HEK293 (cell line): ENCODE results near the gene SENP1.

Source experiments
- CTCF ChIA-PET: fragments of 350-600 bp; formaldehyde crosslinking; extraction: SDS; loops from one replicate; lab custom pipeline; 2021; ENCODE audit warnings: antibody characterized with exemption; lab: Yijun Ruan, JAX
- POLR2A ChIA-PET: fragments of 300-600 bp; formaldehyde crosslinking; extraction: SDS; loops from one replicate; lab custom pipeline; 2020; ENCODE audit warnings: antibody characterized with exemption, inconsistent platforms; lab: Yijun Ruan, JAX
- H3K27ac ChIP-seq: fragments of 200-500 bp; sonication (Bioruptor generic); 2 replicates; pipeline ENCODE4 v1.5.1; 2014; ENCODE audit warnings: low read depth, low read length, control low read depth, inconsistent platforms; ENCODE audit errors: extremely low read depth
- H3K36me3 ChIP-seq, 2 experiments: fragments of 200-500 bp in 1 of 2; sonication (Bioruptor generic) in 1 of 2; 1 replicate in 1 of 2; 2 replicates in 1 of 2; pipeline ENCODE4 v1.5.1; 2014 to 2017; ENCODE audit warnings: inconsistent platforms in 2 of 2, low read length in 2 of 2; ENCODE audit not compliant: control insufficient read depth in 2 of 2, insufficient read depth in 1 of 2
- H3K4me1 ChIP-seq: fragments of 200-500 bp; sonication (Bioruptor generic); 2 replicates; pipeline ENCODE4 v1.5.1; 2014; ENCODE audit warnings: mild to moderate bottlenecking, low read length, inconsistent platforms; ENCODE audit not compliant: control insufficient read depth, insufficient read depth
- H3K4me3 ChIP-seq: 2 replicates; pipeline ENCODE4 v1.5.1; 2011; ENCODE audit warnings: low read depth, mild to moderate bottlenecking, control low read depth, low read length, moderate library complexity
- H3K9me3 ChIP-seq: fragments of 200-500 bp; sonication (Bioruptor generic); 2 replicates; pipeline ENCODE4 v1.5.1; 2014; ENCODE audit warnings: low read depth, low read length, inconsistent platforms; ENCODE audit not compliant: control insufficient read depth, insufficient read depth
- BCL11B ChIP-seq: fragments of 450-650 bp; formaldehyde crosslinking; IDR thresholded peaks from 2 replicates; pipeline ENCODE4 v1.5.1; 2016; ENCODE audit warnings: low read depth, missing biosample characterization, missing genetic modification characterization
- IKZF3 ChIP-seq: fragments of 450-650 bp; IDR thresholded peaks from 2 replicates; pipeline ENCODE4 v1.5.0; 2018; ENCODE audit warnings: missing biosample characterization, mild to moderate bottlenecking, missing genetic modification characterization, moderate library complexity
- KLF16 ChIP-seq: fragments of 450-650 bp; formaldehyde crosslinking; IDR thresholded peaks from 2 replicates; pipeline ENCODE4 v1.5.1; 2017; ENCODE audit warnings: missing biosample characterization, missing genetic modification characterization
- KLF9 ChIP-seq: fragments of 450-650 bp; formaldehyde crosslinking; IDR thresholded peaks from 2 replicates; pipeline ENCODE4 v1.5.1; 2016; ENCODE audit warnings: missing biosample characterization, missing genetic modification characterization, low read depth
- REPIN1 ChIP-seq: fragments of 450-650 bp; formaldehyde crosslinking; IDR thresholded peaks from 2 replicates; pipeline ENCODE4 v1.5.1; 2017; ENCODE audit warnings: missing biosample characterization, missing genetic modification characterization, low read depth
- SP3 ChIP-seq: fragments of 450-650 bp; formaldehyde crosslinking; IDR thresholded peaks from 2 replicates; pipeline ENCODE4 v1.5.1; 2016; ENCODE audit warnings: missing biosample characterization, missing genetic modification characterization
- ZBTB1 ChIP-seq: fragments of 450-650 bp; formaldehyde crosslinking; IDR thresholded peaks from 2 replicates; pipeline ENCODE4 v1.5.1; 2016; ENCODE audit warnings: missing biosample characterization, missing genetic modification characterization
- ZBTB8A ChIP-seq: fragments of 450-650 bp; formaldehyde crosslinking; IDR thresholded peaks from 2 replicates; pipeline ENCODE4 v1.5.1; 2016; ENCODE audit warnings: missing biosample characterization, missing genetic modification characterization
- ZEB2 ChIP-seq: fragments of 450-650 bp; formaldehyde crosslinking; IDR thresholded peaks from 2 replicates; pipeline ENCODE4 v1.5.1; 2016; ENCODE audit warnings: missing biosample characterization, missing genetic modification characterization
- ZNF112 ChIP-seq: fragments of 450-650 bp; formaldehyde crosslinking; IDR thresholded peaks from 2 replicates; pipeline ENCODE4 v1.5.0; 2017; ENCODE audit warnings: missing biosample characterization, missing genetic modification characterization
- ZNF138 ChIP-seq: fragments of 450-650 bp; formaldehyde crosslinking; IDR thresholded peaks from 2 replicates; pipeline ENCODE4 v1.5.1; 2016; ENCODE audit warnings: missing biosample characterization, missing genetic modification characterization, borderline replicate concordance
- ZNF140 ChIP-seq: fragments of 450-650 bp; formaldehyde crosslinking; IDR thresholded peaks from 2 replicates; pipeline ENCODE4 v1.5.1; 2016; ENCODE audit warnings: missing biosample characterization, missing genetic modification characterization
- ZNF2 ChIP-seq: fragments of 450-650 bp; formaldehyde crosslinking; IDR thresholded peaks from 2 replicates; pipeline ENCODE4 v1.5.1; 2016; ENCODE audit warnings: missing biosample characterization, missing genetic modification characterization
- ZNF292 ChIP-seq: fragments of 450-650 bp; formaldehyde crosslinking; IDR thresholded peaks from 2 replicates; pipeline ENCODE4 v1.5.1; 2016; ENCODE audit warnings: low read depth, missing biosample characterization, missing genetic modification characterization, borderline replicate concordance
- ZNF501 ChIP-seq: fragments of 450-650 bp; formaldehyde crosslinking; IDR thresholded peaks from 2 replicates; pipeline ENCODE4 v1.5.1; 2016; ENCODE audit warnings: missing biosample characterization, missing genetic modification characterization
- ZNF510 ChIP-seq: fragments of 450-650 bp; formaldehyde crosslinking; IDR thresholded peaks from 2 replicates; pipeline ENCODE4 v1.5.1; 2018; ENCODE audit warnings: mild to moderate bottlenecking, missing genetic modification characterization, missing biosample characterization; ENCODE audit not compliant: insufficient replicate concordance
- ZNF529 ChIP-seq: fragments of 450-650 bp; formaldehyde crosslinking; IDR thresholded peaks from 2 replicates; pipeline ENCODE4 v1.5.1; 2017; ENCODE audit warnings: missing genetic modification characterization, missing biosample characterization; ENCODE audit not compliant: insufficient replicate concordance
- ZNF548 ChIP-seq: fragments of 450-650 bp; formaldehyde crosslinking; IDR thresholded peaks from 2 replicates; pipeline ENCODE4 v1.5.1; 2016; ENCODE audit warnings: missing biosample characterization, missing genetic modification characterization
- ZNF843 ChIP-seq: fragments of 450-650 bp; formaldehyde crosslinking; IDR thresholded peaks from 2 replicates; pipeline ENCODE4 v1.5.1; 2016; ENCODE audit warnings: missing biosample characterization, missing genetic modification characterization
- TF ChIP-seq, protein P1 (sequence below): fragments of 450-650 bp; formaldehyde crosslinking; optimal IDR thresholded peaks from 2 replicates; pipeline ENCODE3; 2016; ENCODE audit warnings: missing biosample characterization, mild to moderate bottlenecking, missing genetic modification characterization
- TF ChIP-seq, protein P2 (sequence below): fragments of 450-650 bp; formaldehyde crosslinking; IDR thresholded peaks from 2 replicates; pipeline ENCODE4 v1.5.1; 2016; ENCODE audit warnings: missing biosample characterization, missing genetic modification characterization
- TF ChIP-seq, protein P3 (sequence below): fragments of 450-650 bp; IDR thresholded peaks from 2 replicates; pipeline ENCODE4 v1.5.1; 2018; ENCODE audit warnings: missing biosample characterization, missing genetic modification characterization
- TF ChIP-seq, protein P4 (sequence below): fragments of 450-650 bp; formaldehyde crosslinking; IDR thresholded peaks from 2 replicates; pipeline ENCODE4 v1.5.1; 2017; ENCODE audit warnings: missing biosample characterization, missing genetic modification characterization
- TF ChIP-seq, protein P5 (sequence below): fragments of 450-650 bp; formaldehyde crosslinking; IDR thresholded peaks from 2 replicates; pipeline ENCODE4 v1.5.1; 2016; ENCODE audit warnings: missing biosample characterization, missing genetic modification characterization
- TF ChIP-seq, protein P6 (sequence below): fragments of 450-650 bp; formaldehyde crosslinking; IDR thresholded peaks from 2 replicates; pipeline ENCODE4 v1.5.1; 2016; ENCODE audit warnings: missing biosample characterization, missing genetic modification characterization

Gene SENP1

DNA sequence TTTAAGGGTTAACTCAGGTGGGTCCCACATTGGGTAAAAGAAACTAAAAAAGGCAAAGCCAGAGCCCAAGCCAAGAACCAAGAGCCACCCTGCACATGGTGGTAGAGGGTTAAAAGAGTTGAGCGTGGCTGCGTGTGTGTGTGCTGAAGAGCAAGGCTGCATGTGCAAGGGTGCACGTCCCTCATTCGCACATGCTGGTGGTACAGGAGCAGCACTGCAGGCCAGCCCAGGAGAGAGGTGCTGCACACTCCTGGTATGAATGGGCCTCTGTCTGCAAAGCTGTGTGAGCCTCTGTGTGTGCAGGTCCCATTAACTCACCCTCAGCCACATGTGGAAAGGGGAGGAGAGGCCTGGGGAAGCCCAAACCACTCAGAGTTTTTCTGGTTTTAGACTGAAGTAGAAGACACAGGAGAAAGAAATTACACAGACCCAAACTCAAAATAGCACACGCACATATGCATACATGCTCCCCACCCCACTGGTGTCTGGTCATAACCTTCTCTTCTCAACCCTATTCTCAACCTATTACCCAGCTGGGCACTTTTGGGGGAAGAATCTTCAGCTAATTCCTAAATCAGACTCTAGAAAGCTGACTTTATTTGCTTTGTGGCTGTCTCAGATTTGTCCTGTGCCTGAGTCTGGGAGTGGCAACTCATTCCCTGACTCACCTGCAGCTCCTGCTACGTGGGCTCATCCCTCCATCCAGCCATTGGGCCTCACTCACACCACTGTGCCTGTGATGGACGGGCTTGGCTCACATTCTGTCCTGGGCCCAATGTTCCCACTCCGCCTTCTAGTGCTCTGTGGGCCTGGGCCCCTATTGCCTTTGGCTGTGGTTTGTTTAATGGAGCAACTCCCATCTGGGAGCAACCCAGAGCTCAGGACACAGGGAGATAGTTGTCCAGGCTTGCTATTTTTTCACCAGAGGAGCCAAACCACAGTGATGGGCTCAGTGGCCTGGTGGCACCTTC, 70.8 kb downstream of the SENP1 start:
- peaks cover 3% of the 10 kb centered on the region; the same call in 1 of the 2 replicates for H3K4me1 ChIP-seq
- ChIA-PET CTCF (interaction anchor here (0.5 to 0.6 kb wide), 3 partner anchors 51 to 983 kb away, joined by 3 to 4 read pairs (median 3); no protein-coding TSS in a partner anchor), POLR2A (interaction anchor here (1.2 kb wide), 1 partner anchor 18 kb away, joined by 3 read pairs; no protein-coding TSS in a partner anchor)
- H3K36me3 ChIP-seq = no peaks in the 10 kb centered on the region
- H3K27ac ChIP-seq = no peak overlapping the region
- H3K9me3 ChIP-seq = no peaks in the 10 kb centered on the region
- no peak overlapping the region for H3K4me3 ChIP-seq
- TF ChIP-seq, protein P1, sequence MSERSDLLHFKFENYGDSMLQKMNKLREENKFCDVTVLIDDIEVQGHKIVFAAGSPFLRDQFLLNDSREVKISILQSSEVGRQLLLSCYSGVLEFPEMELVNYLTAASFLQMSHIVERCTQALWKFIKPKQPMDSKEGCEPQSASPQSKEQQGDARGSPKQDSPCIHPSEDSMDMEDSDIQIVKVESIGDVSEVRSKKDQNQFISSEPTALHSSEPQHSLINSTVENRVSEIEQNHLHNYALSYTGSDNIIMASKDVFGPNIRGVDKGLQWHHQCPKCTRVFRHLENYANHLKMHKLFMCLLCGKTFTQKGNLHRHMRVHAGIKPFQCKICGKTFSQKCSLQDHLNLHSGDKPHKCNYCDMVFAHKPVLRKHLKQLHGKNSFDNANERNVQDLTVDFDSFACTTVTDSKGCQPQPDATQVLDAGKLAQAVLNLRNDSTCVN = no peak
- TF ChIP-seq IKZF3 (tag by site-specific recombination) (no peak), KLF16 (no peak), KLF9 (tag by site-specific recombination) (no peak), ZNF138 (tag by site-specific recombination) (no peak), SP3 (tag by site-specific recombination) (no peak), ZNF843 (tag by site-specific recombination) (no peak), ZNF529 (tag by site-specific recombination) (no peak), REPIN1 (tag by site-specific recombination) (no peak), ZBTB1 (tag by site-specific recombination) (no peak)
- TF ChIP-seq, protein P2, sequence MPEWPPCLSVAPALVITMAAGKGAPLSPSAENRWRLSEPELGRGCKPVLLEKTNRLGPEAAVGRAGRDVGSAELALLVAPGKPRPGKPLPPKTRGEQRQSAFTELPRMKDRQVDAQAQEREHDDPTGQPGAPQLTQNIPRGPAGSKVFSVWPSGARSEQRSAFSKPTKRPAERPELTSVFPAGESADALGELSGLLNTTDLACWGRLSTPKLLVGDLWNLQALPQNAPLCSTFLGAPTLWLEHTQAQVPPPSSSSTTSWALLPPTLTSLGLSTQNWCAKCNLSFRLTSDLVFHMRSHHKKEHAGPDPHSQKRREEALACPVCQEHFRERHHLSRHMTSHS (tag by site-specific recombination) = no peak
- TF ChIP-seq, protein P3, sequence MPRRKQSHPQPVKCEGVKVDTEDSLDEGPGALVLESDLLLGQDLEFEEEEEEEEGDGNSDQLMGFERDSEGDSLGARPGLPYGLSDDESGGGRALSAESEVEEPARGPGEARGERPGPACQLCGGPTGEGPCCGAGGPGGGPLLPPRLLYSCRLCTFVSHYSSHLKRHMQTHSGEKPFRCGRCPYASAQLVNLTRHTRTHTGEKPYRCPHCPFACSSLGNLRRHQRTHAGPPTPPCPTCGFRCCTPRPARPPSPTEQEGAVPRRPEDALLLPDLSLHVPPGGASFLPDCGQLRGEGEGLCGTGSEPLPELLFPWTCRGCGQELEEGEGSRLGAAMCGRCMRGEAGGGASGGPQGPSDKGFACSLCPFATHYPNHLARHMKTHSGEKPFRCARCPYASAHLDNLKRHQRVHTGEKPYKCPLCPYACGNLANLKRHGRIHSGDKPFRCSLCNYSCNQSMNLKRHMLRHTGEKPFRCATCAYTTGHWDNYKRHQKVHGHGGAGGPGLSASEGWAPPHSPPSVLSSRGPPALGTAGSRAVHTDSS (tag by site-specific recombination) = no peak
- TF ChIP-seq, all 188 proteins: peak for 0

DNA sequence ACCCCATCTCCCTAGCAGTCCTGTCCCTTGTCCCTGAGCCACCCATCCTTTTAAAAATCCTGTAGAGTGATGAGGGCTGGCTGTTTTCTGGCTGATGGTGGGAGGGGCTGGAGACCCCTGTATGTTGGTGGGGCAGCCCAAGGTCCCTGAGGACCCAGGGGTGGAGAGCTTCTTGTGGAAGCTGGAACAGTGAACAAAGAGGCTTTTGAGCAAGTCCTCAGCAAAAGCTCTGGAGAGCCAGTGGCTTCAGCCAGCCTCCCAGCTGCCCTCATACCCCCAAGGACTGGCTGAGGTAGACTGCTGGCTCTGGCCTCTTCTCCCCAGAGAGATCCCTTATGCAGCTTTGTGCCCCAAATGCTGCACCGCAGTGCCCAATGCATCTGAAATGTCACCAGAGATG, 72.4 kb downstream of the SENP1 start:
- CTCF ChIA-PET = no interaction called here
- POLR2A ChIA-PET = no interaction called here
- H3K4me3 ChIP-seq = no peak overlapping the region
- H3K27ac ChIP-seq = no peak overlapping the region
- no peaks in the 10 kb centered on the region for H3K9me3 ChIP-seq
- H3K36me3 ChIP-seq = no peaks in the 10 kb centered on the region
- H3K4me1 ChIP-seq = peaks cover 16% of the 10 kb centered on the region
- TF ChIP-seq ZNF2 = no peak
- TF ChIP-seq, protein P4, sequence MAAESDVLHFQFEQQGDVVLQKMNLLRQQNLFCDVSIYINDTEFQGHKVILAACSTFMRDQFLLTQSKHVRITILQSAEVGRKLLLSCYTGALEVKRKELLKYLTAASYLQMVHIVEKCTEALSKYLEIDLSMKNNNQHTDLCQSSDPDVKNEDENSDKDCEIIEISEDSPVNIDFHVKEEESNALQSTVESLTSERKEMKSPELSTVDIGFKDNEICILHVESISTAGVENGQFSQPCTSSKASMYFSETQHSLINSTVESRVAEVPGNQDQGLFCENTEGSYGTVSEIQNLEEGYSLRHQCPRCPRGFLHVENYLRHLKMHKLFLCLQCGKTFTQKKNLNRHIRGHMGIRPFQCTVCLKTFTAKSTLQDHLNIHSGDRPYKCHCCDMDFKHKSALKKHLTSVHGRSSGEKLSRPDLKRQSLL = no peak
- no peak for TF ChIP-seq ZNF292 (tag by site-specific recombination)
- TF ChIP-seq ZBTB8A (tag by site-specific recombination) = no peak
- TF ChIP-seq, protein P5, sequence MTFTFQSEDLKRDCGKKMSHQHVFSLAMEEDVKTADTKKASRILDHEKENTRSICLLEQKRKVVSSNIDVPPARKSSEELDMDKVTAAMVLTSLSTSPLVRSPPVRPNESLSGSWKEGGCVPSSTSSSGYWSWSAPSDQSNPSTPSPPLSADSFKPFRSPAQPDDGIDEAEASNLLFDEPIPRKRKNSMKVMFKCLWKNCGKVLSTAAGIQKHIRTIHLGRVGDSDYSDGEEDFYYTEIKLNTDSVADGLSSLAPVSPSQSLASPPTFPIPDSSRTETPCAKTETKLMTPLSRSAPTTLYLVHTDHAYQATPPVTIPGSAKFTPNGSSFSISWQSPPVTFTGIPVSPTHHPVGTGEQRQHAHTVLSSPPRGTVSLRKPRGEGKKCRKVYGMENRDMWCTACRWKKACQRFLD (tag by site-specific recombination) = no peak
- TF ChIP-seq, protein P6, sequence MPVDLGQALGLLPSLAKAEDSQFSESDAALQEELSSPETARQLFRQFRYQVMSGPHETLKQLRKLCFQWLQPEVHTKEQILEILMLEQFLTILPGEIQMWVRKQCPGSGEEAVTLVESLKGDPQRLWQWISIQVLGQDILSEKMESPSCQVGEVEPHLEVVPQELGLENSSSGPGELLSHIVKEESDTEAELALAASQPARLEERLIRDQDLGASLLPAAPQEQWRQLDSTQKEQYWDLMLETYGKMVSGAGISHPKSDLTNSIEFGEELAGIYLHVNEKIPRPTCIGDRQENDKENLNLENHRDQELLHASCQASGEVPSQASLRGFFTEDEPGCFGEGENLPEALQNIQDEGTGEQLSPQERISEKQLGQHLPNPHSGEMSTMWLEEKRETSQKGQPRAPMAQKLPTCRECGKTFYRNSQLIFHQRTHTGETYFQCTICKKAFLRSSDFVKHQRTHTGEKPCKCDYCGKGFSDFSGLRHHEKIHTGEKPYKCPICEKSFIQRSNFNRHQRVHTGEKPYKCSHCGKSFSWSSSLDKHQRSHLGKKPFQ (tag by site-specific recombination) = no peak
- TF ChIP-seq ZNF501 (tag by site-specific recombination) = no peak
- TF ChIP-seq ZNF112 = no peak
- TF ChIP-seq ZNF548 = no peak
- TF ChIP-seq ZNF510 (tag by site-specific recombination) = no peak
- no peak for TF ChIP-seq ZEB2
- no peak for TF ChIP-seq BCL11B (tag by site-specific recombination)
- TF ChIP-seq, protein P1 = no peak
- no peak for TF ChIP-seq ZNF140 (tag by site-specific recombination)
